H1 (cell line): Measurements from ENCODE around the gene PDYN. TPM values are rescaled to one million over a fixed set of nuclear protein-coding genes. Genes with fewer than 3 reads are reported as not detected.

Experiments
- ASH2L ChIP-seq: fragments of 200-600, 300-600 bp; sonication (generic); IDR thresholded peaks from one replicate; pipeline ENCODE4 v1.7.1; 2017; ENCODE audit warnings: low read length
- SP4 ChIP-seq: IDR thresholded peaks from 2 replicates; pipeline ENCODE4 v1.6.1; 2012; ENCODE audit warnings: low read length, inconsistent platforms
- polyA plus RNA-seq, 7 experiments: library from polyadenylated mRNA; depleted of rRNA in 3 of 7; stranded (reverse) in 5 of 7; unstranded in 2 of 7; fragments of >200 nt in 5 of 7; fragments of 200-250 nt in 2 of 7; gene quantifications; 1 replicate in 5 of 7; 2 replicates in 1 of 7; 4 replicates in 1 of 7; pipeline versions ENCODE4 v1.2.1 to v1.2.3, GENCODE V29; 2011 to 2013; ENCODE audit warnings: missing spikeins in 2 of 7, mixed read lengths in 2 of 7
- total RNA-seq: library from RNA; stranded (reverse); fragmentation: NEBNext Ultra II Directional; extraction: Animal tissue kit (Norgen Biotek cat#: 25700); gene quantifications from 2 replicates; pipeline ENCODE4 v1.2.1, GENCODE V29; 2021
- TF ChIP-seq, protein P1 (sequence below): IDR thresholded peaks from 2 replicates; pipeline ENCODE4 v1.6.1; 2012; ENCODE audit warnings: inconsistent platforms

Gene PDYN
- total and polyA plus RNA-seq, 2 of the 8 experiments (the other 6 are each of a cell fraction or from before 2014, with no cell fraction given), result 0.54 to 0.60 TPM

GRCh38 chr20:1934721-1935573 lies 58.9 kb downstream of the PDYN start (continued):
- TF ChIP-seq ASH2L (no peak), SP4 (no peak)
- TF ChIP-seq, protein P1, sequence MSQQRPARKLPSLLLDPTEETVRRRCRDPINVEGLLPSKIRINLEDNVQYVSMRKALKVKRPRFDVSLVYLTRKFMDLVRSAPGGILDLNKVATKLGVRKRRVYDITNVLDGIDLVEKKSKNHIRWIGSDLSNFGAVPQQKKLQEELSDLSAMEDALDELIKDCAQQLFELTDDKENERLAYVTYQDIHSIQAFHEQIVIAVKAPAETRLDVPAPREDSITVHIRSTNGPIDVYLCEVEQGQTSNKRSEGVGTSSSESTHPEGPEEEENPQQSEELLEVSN, result no peak
